Measurements from ENCODE around the gene BICRAL.
"Not testable (repeated sequence)": the region's sequence is repeated elsewhere in the genome, so short reads cannot be mapped to it uniquely, and the experiment has no call there.

Gene BICRAL

DNA sequence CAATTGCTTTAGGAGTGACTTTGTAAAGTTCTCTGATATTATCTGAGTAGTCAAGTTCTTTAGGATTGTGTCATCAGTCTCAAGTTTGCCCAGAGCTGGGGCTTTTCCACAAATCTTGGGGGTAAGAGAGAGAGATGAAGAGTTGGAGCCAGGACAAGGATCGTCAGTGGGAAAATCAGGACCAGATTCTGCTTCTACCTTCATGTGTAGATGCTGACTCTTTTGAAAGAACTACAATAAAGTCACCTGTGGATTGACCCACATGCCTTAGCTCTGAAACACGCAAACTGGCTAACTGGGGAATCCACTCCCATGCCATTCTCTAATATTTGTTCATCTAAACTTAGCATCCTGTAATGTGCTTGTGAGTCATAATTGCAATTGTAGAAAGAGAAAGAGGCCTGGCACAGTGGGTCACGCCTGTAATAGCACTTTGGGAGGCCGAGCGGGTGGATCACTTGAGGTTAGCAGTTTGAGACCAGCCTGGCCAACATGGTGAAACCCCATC is 15.6 kb upstream of the BICRAL start:
- DNase-seq: no peak

- DNase-seq: no peak
Observed at GRCh38 chr6:42769051-42769450, 12.8 kb upstream of the BICRAL start.

DNA sequence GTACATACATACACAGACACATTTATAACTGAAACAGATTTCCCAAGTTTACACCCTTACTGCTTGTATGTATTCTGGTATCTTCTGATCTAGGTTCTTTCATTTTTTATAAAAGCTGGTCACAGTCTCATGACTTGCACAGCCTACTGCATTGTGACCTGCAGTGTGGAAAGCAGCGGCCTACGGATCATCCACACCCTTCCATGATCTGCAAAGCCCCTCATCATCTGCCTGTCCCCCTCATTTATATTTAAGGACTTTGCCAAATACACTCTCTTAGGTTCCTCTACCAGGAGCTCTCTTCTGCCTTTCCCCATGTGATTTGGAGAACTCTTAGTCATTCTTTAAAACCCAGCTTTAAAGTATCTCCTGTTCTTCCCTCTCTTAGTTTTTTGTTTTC is 12.0 kb upstream of the BICRAL start:
- DNase-seq: no peak

DNA sequence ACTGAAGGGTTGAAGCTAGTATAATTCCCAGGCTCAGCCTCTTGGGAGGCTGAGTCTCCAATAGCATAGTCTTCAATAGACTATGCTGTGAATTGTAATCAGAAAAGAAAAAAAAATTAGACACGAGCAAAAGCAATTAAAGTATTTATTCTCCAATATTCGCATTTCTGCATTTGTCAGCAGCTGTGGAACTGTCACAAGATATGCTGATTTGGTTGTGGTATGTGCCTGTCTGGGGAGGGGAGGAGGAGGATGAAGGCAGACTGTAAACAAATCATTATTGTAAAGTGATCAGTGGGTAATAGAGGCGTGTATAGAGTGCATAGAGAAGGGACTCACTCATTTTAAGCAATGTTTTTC is 10.1 kb upstream of the BICRAL start:
- DNase-seq: no peak

DNA sequence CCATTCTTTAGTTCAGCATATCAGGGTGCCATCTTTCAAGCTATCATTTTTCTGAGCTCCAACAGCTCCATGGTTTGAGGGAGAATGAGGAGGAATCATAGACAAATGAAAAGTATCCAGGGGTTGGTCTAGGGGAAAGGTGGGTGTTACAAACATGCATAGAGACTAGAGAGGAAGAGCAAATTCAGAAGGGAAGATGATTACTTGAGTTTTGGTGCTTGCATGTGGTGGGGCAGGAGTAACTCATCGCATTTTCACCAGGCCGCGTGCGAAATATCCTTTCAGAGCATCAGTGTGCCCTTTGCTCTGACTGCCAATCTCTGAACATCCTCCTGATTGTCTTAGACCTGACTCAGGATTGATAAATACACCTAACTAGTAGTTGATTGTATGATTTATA is 7.7 kb upstream of the BICRAL start:
- DNase-seq: no peak

DNA sequence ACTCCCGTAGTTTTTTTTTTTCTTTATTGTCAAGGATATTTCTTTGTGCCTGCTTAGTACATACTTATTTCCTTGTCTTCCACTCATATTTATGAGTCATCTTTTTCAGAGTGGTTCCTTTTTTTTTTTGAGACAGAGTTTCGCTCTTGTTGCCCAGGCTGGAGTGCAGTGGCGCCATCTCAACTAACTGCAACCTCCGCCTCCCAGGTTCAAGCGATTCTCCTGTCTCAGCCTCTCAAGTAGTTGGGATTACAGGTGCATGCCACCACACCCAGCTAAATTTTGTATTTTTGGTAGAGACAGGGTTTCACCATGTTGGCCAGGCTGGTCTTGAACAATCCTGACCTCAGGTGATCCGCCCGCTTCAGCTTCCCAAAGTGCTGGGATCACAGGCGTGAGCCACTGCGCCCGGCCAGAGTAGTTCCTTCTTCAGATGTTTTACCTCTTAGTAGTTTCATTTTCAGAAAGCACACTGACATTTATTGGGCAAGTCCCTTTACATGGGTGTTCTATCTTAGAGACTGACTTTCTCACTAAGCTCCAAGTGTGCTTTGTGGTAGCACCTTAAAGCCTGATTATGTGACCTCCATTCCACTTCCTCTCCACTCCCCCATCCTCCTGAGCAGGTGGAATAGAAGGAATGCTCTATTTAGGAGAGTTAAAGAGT is 6.9 kb upstream of the BICRAL start:
- DNase-seq: not testable (repeated sequence)

DNA sequence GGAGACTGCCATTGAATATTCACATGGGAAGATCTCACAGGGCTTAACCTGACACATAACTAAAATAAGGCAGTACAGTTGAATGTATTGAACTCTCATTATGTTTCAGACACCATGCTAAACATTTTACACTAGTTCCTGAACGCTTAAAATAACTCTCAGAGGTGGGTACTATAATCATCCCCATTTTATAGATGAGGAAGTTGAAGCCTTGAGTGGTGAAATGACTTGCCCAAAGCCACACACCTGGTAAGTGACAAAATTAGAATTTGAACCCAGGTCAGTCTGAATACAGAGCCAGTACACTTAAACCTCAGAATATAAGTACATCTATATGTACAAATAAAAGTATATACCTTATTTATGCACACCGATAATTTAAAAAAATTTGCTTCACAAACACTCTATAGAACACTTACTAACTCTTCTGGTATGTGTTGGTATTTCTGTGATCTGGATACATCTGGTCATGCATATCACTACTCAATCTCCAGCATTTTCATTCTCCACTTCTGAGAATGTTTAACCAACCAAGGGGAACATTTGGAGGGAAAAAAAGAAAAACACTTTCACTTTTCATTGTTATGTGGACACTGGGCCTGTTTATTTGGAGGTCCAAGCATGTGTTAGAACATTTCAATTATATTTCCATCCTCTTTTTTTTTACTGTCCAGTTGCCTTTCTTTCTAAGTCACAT is 4.6 kb upstream of the BICRAL start:
- no peak for DNase-seq

DNA sequence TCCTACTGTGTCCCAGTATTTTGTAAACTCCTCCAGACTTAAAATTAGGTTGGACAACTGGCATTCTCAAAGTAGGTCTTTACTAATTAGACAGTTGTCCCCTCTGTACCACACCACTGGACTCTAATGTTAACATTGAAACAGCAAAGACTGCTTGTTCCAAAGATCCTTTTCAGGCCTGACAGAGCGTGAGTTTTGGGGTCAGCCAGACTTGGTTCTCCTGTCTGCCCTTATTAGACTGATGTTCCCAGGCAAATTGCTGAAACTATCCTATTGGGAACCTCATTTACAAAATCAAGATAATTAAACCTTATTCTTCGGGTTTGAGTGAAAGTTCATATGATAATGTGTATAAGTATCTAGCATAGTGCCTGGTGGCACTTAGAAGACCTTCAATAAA is 3.7 kb upstream of the BICRAL start:
- DNase-seq: no peak

DNA sequence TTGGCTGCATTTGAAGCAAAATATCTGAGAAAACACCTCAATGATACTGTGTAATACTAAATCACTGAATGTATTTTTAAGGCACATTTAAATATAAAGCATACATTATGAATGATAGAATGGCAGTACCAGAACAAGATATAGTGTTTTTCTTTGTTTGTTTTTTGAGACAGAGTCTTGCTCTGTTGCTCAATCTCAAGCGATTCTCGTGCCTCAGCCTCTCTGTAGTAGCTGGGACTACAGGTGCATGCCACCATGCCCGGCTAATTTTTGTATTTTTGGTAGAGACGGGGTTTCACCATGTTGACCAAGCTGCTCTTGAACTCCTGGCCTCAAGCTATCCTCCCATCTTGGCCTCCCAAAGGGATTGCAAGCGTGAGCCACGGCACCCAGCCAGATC is 2.3 kb upstream of the BICRAL start:
- no peak for DNase-seq

DNA sequence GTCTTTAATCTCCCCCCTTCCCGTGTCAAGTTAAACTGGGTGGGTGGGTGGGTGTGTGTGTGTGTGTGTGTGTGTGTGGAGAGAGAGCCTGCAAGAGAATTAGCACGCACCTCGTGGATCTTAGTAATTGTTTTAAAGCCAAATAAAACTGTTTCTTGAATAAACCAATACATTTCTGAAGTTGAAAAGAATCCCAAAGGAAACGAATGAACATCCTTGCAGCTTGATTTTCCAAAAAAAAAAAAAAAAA is 381 bp upstream of the BICRAL start:
- no peak for DNase-seq

DNA sequence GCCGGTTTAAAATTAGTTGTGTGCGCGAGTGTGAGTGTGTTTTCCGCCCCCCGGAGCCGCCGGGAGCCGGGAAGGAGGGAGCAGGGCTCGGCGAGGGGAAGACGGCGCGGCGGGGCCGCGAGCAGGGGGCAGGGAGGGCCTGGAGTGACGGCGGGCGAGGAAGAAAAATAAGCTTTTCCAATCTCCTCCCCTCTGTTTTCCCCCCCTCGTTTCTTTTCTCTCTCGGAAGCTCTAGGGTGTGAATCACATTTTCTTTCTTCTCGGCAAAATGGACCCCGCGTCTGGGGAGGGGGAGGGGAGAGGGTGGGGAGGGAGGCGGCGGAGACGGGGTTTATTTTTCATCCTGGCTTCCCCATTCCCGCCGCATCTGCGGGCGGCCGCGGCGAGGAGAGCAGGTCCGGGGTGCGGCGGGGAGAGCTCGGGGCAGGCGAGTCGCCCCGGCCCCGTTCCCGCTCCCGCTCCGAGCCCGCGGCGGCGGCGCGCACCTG is 881 bp downstream of the BICRAL start:
- DNase-seq: peak; percentile 71

DNA sequence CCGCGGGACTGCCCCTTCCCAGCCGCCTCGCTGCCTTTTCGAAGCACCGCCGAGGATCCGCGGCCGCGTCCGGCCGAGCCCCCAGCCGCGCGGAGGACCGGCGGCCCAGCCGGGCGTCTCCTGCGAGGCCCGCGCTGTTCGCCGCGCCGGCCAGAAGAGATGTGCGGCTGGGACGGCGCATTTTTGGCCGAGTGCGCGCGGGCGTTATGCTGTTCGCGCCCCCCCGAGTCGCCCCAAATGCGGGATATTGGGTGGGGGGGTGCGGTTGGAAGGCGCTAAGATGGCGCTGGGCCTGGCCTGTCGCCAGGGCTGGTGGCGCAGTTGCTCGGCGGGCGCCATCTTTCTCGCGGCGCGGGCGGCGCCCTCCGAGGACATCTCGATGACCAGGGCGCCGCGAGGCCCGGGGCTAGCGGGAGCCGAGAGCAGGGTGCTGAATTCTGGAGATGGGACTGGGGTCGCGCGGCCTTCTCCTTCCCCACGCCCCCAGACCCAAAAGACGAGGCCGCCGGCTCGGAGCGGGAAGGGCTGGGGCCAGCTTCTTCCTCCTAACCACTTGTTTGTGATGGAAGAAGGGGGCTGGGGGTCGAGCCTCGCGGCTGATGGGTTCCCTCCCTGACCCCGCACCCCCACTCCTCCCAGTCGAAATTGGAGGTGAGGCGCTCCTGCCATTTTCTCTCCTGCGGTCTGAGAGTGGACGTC is 1.5 kb downstream of the BICRAL start:
- DNase-seq: peak; percentile 58

GRCh38 chr6:42783876-42784642 is 2.2 kb downstream of the BICRAL start:
- DNase-seq: no peak

DNA sequence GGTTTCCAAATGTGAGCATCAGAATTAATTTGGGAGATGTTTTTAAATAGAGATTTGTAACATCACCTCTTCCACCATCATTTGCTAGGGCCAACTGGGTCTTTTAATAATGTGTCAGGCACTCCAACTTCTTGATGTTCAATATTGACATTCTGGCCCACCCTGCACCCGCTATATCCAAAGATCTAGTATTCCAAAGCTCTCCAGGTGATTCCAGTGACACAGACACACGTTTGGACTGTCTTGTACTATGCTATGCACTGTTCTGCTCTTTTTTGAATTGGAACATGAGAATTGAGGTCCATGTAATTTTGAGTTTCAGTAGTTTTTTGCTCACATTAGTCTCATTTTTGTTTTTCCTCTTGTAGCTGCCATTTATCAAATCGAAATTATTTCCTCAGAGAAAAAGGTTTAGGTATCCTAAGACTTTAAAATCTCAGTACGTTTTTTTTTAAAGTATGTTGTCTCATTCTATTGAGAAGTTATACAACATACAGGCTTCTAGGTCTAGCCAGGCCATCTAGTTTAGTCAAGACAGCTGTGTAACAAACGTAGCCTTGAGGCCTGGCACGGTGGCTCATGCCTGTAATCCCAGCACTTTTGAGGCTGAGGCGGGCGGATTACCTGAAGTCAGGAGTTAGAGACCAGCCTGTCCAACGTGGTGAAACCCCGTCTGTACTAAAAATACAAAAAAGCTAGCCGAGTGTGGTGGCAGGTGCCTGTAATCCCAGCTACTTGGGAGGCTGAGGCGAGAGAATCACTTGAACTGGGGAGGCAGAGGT is 3.1 kb downstream of the BICRAL start:
- DNase-seq: no peak

- no peak for DNase-seq
Observed at GRCh38 chr6:42786525-42786985, 4.7 kb downstream of the BICRAL start.

GRCh38 chr6:42787063-42787472 is 5.2 kb downstream of the BICRAL start:
- DNase-seq: no peak

DNA sequence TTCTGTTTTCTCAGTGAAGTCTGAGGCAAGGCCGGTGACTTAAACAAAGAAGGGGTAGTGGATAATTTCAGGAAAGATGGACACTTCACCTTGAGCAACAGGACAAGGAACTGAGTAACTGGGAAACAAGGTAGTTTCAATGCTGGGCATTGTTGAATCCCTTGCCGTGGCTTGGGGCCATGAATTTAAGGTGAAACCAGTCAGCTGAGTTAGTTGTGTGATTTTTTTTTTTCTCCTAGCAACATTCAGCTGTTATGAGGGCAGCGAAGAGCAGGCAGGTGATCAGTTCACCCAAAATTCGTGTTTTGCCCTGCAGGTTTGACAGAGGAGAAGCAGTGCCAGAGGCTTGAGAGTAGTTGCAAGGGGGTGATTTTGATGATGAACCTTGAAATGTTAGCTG is 6.8 kb downstream of the BICRAL start:
- no peak for DNase-seq

GRCh38 chr6:42790549-42791181 is 8.8 kb downstream of the BICRAL start:
- DNase-seq: no peak

DNA sequence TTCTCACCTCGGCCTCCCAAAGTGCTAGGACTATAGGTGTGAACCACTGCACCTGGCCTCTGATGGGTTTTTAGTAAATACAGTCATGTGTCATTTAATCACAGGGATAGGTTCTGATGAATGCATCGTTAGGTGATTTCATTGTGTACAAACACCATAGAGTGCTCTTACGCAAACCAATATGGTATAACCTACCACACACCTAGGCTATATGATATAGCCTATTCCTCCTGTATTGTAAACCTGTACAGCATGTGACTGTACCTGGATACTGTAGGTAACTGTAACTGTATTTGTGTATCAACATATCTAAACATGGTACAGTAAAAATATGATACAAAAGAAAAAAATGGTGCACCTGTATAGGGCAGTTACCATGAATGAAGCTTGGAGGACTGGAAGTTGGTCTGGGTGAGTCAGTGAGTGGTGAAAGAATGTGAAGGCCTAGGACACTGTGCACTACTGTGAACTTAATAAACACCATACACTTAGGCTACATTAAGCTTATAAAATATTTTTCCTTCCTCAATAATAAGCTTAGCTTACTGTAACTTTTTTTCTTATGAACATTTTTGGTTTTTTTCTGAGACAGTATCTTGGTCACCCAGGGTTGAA is 10.0 kb downstream of the BICRAL start:
- no peak for DNase-seq

GRCh38 chr6:42795651-42796050 is 13.8 kb downstream of the BICRAL start:
- DNase-seq: no peak

DNA sequence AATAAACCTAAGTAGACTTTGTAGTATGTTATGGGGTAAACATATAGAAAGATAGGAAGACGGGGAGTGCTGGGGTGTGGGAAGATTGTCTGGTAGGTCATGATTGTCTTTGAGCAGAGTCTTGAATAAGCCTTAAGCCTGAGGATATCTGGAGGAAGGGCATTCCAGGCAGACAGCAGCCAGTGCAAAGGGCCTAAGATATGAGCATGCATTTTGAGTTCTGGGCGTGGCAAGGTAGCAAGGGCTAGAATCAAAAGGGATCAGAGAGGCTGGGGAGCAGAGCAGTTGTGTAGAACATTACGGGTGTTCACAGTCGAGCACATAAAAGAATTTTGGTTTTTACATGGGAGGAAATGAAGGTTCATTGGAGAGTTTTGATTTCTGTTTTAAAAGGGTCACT is 14.3 kb downstream of the BICRAL start:
- no peak for DNase-seq

GRCh38 chr6:42797696-42798095 is 15.8 kb downstream of the BICRAL start:
- DNase-seq: not testable (repeated sequence)
